Measurements from ENCODE around the gene ABCA3.
"Not testable (repeated sequence)": the region's sequence is repeated elsewhere in the genome, so short reads cannot be mapped to it uniquely, and the experiment has no call there.

ABCA3 gene

GRCh38 chr16:2257726-2258125, 82.8 kb downstream of the ABCA3 start:
- DNase-seq = peak in 3 of 58 donors; percentile 23 to 24 (median 23)

- peak in 8 of 58 donors; percentile 9 to 67 (median 22) for DNase-seq
Measured at GRCh38 chr16:2256531-2257140, 83.9 kb downstream of the ABCA3 start.

GRCh38 chr16:2253293-2253692, 87.2 kb downstream of the ABCA3 start:
- DNase-seq = no peak

- no peak for DNase-seq
Measured at GRCh38 chr16:2252806-2253148, 87.8 kb downstream of the ABCA3 start.

- peak; percentile 35 to 96 (median 88) for DNase-seq
Measured at GRCh38 chr16:2251296-2252111, 89.0 kb downstream of the ABCA3 start, which contains the start of gene ECI1. Gene ECI1, minus strand, starts transcription at chr16:2251587. Its CDS starts 21 bp downstream, at chr16:2251566.

GRCh38 chr16:2250652-2251295, 89.8 kb downstream of the ABCA3 start:
- DNase-seq = no peak

- no peak for DNase-seq
Measured at GRCh38 chr16:2246301-2246885, 94.1 kb downstream of the ABCA3 start.

- DNase-seq = no peak
Measured at GRCh38 chr16:2244926-2245795, 95.4 kb downstream of the ABCA3 start.

GRCh38 chr16:2244301-2244700, 96.2 kb downstream of the ABCA3 start:
- DNase-seq = no peak

- no peak for DNase-seq
Measured at GRCh38 chr16:2243781-2244180, 96.7 kb downstream of the ABCA3 start.

GRCh38 chr16:2243031-2243528, 97.4 kb downstream of the ABCA3 start:
- DNase-seq = no peak

GRCh38 chr16:2242598-2242997, 97.9 kb downstream of the ABCA3 start:
- DNase-seq = peak in 4 of 58 donors; percentile 8 to 26 (median 19)

GRCh38 chr16:2240331-2240730, 100.2 kb downstream of the ABCA3 start:
- DNase-seq = not testable (repeated sequence)

- no peak for DNase-seq
Measured at GRCh38 chr16:2238838-2239675, 101.5 kb downstream of the ABCA3 start.

- DNase-seq = no peak
Measured at GRCh38 chr16:2238150-2238837, 102.2 kb downstream of the ABCA3 start.

GRCh38 chr16:2237493-2238149, 102.9 kb downstream of the ABCA3 start:
- DNase-seq = no peak

- no peak for DNase-seq
Measured at GRCh38 chr16:2237102-2237482, 103.4 kb downstream of the ABCA3 start.

- DNase-seq = no peak
Measured at GRCh38 chr16:2236337-2237101, 104.0 kb downstream of the ABCA3 start, which contains the start of gene DNASE1L2. Gene DNASE1L2, plus strand, starts transcription at chr16:2236444. Its CDS starts 373 bp downstream, at chr16:2236817.

Data from anterior cingulate cortex (tissue), 58 donors.